Panc1 (cell line): ENCODE measurements around the gene UROC1. TPM values are rescaled to one million over a fixed set of nuclear protein-coding genes. Genes with fewer than 3 reads are reported as not detected.
A peak's percentile ranks its signal among the peaks of the same experiment; 100 is the strongest.

Experiments
- ATAC-seq: fragments of 200-7000 bp; cut with Tn5 transposase; 2 replicates; pipeline ENCODE4 v1.9.1; 2020; ENCODE audit warnings: mild to moderate bottlenecking, moderate library complexity
- BruUV-seq: library from RNA; stranded (reverse); fragments of 400-500 nt; replicated peaks from 2 replicates; lab custom pipeline; 2021; lab: Mats Ljungman, UMichigan
- CTCF ChIA-PET: fragments of 300-600 bp; sonication (Branson Sonifier 250); formaldehyde crosslinking; loops from one replicate; lab custom pipeline; 2022; ENCODE audit warnings: antibody characterized with exemption; lab: Charles Lee
- POLR2A ChIA-PET: fragments of 300-600 bp; sonication (Branson Sonifier 250); formaldehyde crosslinking; loops from one replicate; lab custom pipeline; 2022; ENCODE audit warnings: antibody characterized with exemption; lab: Charles Lee
- DNase-seq: peaks from one replicate; pipeline ENCODE4 v3.0.0-alpha.2; 2010; ENCODE audit warnings: low read depth, low spot score
- H3K27ac ChIP-seq: 2 replicates; pipeline ENCODE4 v1.5.1; 2011; ENCODE audit warnings: mild to moderate bottlenecking, low read length, inconsistent platforms
- H3K27me3 ChIP-seq: fragments of 200-500 bp; sonication (Bioruptor generic); 2 replicates; pipeline ENCODE4 v1.6.0; 2014; ENCODE audit warnings: low read length, inconsistent platforms; ENCODE audit not compliant: control insufficient read depth, insufficient read depth
- H3K36me3 ChIP-seq: fragments of 200-500 bp; sonication (Bioruptor generic); 2 replicates; pipeline ENCODE4 v1.5.1; 2014; ENCODE audit warnings: inconsistent platforms, mild to moderate bottlenecking, low read length, moderate library complexity; ENCODE audit not compliant: control insufficient read depth, insufficient read depth
- H3K4me1 ChIP-seq: 2 replicates; pipeline ENCODE4 v1.5.1; 2011; ENCODE audit warnings: inconsistent platforms, mild to moderate bottlenecking, low read length, moderate library complexity; ENCODE audit not compliant: control insufficient read depth, insufficient read depth
- H3K4me3 ChIP-seq, 2 experiments: 2 replicates each; pipeline ENCODE4 v1.5.1; 2011 to 2012; ENCODE audit warnings: low read depth in 2 of 2, low read length in 2 of 2, mild to moderate bottlenecking in 2 of 2, inconsistent platforms in 1 of 2, moderate library complexity in 1 of 2
- H3K9me3 ChIP-seq: fragments of 200-500 bp; sonication (Bioruptor generic); 2 replicates; pipeline ENCODE4 v1.5.1; 2014; ENCODE audit warnings: low read depth, mild to moderate bottlenecking, inconsistent platforms, low read length, moderate library complexity; ENCODE audit not compliant: control insufficient read depth, insufficient read depth
- CTCF ChIP-seq: fragments of 450-650 bp; IDR thresholded peaks from 2 replicates; pipeline ENCODE4 v1.5.1; 2017; ENCODE audit warnings: mild to moderate bottlenecking
- POLR2AphosphoS5 ChIP-seq: IDR thresholded peaks from 2 replicates; pipeline ENCODE4 v1.6.1; 2012; ENCODE audit warnings: mild to moderate bottlenecking, low read depth, low read length, moderate library complexity
- REST ChIP-seq, 2 experiments: IDR thresholded peaks; 2 replicates each; pipeline ENCODE4 v1.6.1; 2011 to 2012; ENCODE audit warnings: low read depth in 2 of 2, control low read depth in 1 of 2, low read length in 1 of 2, mild to moderate bottlenecking in 1 of 2, moderate library complexity in 1 of 2; ENCODE audit not compliant: insufficient read depth in 1 of 2
- SIN3A ChIP-seq: IDR thresholded peaks from 2 replicates; pipeline ENCODE4 v1.6.1; 2012; ENCODE audit warnings: low read depth, mild to moderate bottlenecking, low read length, moderate library complexity, borderline replicate concordance; ENCODE audit not compliant: insufficient read depth
- TCF7L2 ChIP-seq: IDR thresholded peaks from 2 replicates; pipeline ENCODE4 v1.6.1; 2011; ENCODE audit warnings: mild to moderate bottlenecking, low read depth, low read length, inconsistent platforms
- in situ Hi-C: cut with HindIII; loops from 2 replicates; pipeline ENCODE4 v1.10.0; 2016; ENCODE audit warnings: low sequenced_read_pairs, low pct_unique_long_range_greater_than_20kb
- intact Hi-C: fragments of 100-400 bp; cut with micrococcal nuclease; formaldehyde crosslinking; loops from one replicate; pipeline ENCODE4 v1.10.0; 2022; ENCODE audit not compliant: unreplicated experiment
- total RNA-seq: library from RNA; stranded (reverse); gene quantifications from one replicate; pipeline ENCODE4 v1.2.1, GENCODE V29; 2021; ENCODE audit not compliant: unreplicated experiment

The UROC1 gene
- total RNA-seq, 1 experiment from 2014 or later, result not detected

- Histone ChIP-seq H3K27me3 (no peaks in the 10 kb centered on the region), H3K4me1 (no peaks in the 10 kb centered on the region), H3K4me3 (no peak overlapping the region), H3K9me3 (no peaks in the 10 kb centered on the region), H3K27ac (no peak overlapping the region), H3K36me3 (no peaks in the 10 kb centered on the region)
- BruUV-seq, result no TSS peak
- TF ChIP-seq SIN3A, result no peak
- no peak for TF ChIP-seq TCF7L2
- TF ChIP-seq POLR2AphosphoS5, result no peak
- no peak for TF ChIP-seq REST (IDR thresholded peaks at IDR 0.05; ENCODE audit: insufficient read depth in 1 of 2, low read depth in 2 of 2, low read length in 1 of 2)
- no peak for TF ChIP-seq CTCF
- in situ Hi-C loops (no loop called here), intact Hi-C loops (no loop called here)
- ChIA-PET POLR2A (interaction anchor here (0.6 kb wide), 1 partner anchor 613 kb away, joined by 13 read pairs; no protein-coding TSS in a partner anchor), CTCF (no interaction called here)
- ATAC-seq (no peak), DNase-seq (no peak)
These were observed 75.3 kb downstream of the UROC1 start for GRCh38 chr3:126442094-126442855.

- in situ Hi-C loops (no loop called here), intact Hi-C loops (no loop called here)
- no peak for DNase-seq
- Histone ChIP-seq H3K4me1 (no peaks in the 10 kb centered on the region), H3K27me3 (no peaks in the 10 kb centered on the region), H3K36me3 (no peaks in the 10 kb centered on the region), H3K27ac (no peak overlapping the region), H3K4me3 (no peak overlapping the region), H3K9me3 (no peaks in the 10 kb centered on the region)
- ATAC-seq, result peak; percentile 23; the same call in 1 of the 2 replicates
- TF ChIP-seq CTCF, result no peak
- TF ChIP-seq TCF7L2, result no peak
- TF ChIP-seq POLR2AphosphoS5, result no peak
- no peak for TF ChIP-seq SIN3A
- no peak for TF ChIP-seq REST (IDR thresholded peaks at IDR 0.05; ENCODE audit: insufficient read depth in 1 of 2, low read depth in 2 of 2, low read length in 1 of 2)
- ChIA-PET CTCF (no interaction called here), POLR2A (no interaction called here)
- BruUV-seq, result no TSS peak
These were observed 76.2 kb downstream of the UROC1 start for GRCh38 chr3:126441256-126441880.
